Endothelial cell of umbilical vein (primary cell): ENCODE results near the gene WASF3.

Experiments
- POLR2A ChIP-seq: IDR thresholded peaks from 2 replicates; pipeline ENCODE4 v1.6.1; 2012; ENCODE audit warnings: low read depth, mild to moderate bottlenecking, control low read depth, low read length
- TF ChIP-seq, protein P1 (sequence below), 2 donors: IDR thresholded peaks; 1 replicate in 1 of 2; 2 replicates in 1 of 2; pipeline ENCODE4 v1.5.1; 2011; ENCODE audit warnings: low read length in 2 of 2, mild to moderate bottlenecking in 2 of 2, moderate library complexity in 2 of 2, control low read depth in 1 of 2, inconsistent platforms in 1 of 2, low read depth in 1 of 2; ENCODE audit not compliant: insufficient read depth in 1 of 2; ENCODE audit errors: extremely low read depth in 1 of 2

DNA sequence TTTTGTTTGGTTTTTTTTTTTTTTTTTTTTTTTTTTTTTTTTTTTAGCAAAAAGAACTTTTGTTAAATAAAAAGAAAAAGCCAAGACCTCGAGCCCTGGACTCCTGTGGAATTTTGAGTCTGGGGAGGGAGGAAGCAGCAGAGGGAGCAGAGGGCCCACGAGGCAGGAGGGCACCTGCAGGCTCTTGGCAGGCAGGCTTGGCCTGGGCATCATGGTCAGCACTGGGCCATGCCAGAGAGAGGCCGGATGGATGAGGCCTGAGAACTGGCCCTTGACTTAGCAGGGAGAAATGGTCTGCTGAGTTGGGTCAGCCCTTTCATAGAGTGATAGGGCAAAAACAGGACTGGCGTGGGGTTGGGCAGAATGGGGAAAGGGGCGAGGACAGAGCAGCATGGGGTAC, 102.7 kb downstream of the WASF3 start:
- no peak for TF ChIP-seq POLR2A
- TF ChIP-seq, protein P1, sequence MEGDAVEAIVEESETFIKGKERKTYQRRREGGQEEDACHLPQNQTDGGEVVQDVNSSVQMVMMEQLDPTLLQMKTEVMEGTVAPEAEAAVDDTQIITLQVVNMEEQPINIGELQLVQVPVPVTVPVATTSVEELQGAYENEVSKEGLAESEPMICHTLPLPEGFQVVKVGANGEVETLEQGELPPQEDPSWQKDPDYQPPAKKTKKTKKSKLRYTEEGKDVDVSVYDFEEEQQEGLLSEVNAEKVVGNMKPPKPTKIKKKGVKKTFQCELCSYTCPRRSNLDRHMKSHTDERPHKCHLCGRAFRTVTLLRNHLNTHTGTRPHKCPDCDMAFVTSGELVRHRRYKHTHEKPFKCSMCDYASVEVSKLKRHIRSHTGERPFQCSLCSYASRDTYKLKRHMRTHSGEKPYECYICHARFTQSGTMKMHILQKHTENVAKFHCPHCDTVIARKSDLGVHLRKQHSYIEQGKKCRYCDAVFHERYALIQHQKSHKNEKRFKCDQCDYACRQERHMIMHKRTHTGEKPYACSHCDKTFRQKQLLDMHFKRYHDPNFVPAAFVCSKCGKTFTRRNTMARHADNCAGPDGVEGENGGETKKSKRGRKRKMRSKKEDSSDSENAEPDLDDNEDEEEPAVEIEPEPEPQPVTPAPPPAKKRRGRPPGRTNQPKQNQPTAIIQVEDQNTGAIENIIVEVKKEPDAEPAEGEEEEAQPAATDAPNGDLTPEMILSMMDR (IDR thresholded peaks at IDR 0.05; ENCODE audit: extremely low read depth in 1 of 2, insufficient read depth in 1 of 2, low read depth in 1 of 2, low read length in 2 of 2), result no peak
